Activated T-helper 1 cell treated with anti-CD3 and anti-CD28 coated beads, Interleukin-2, amount 50 U/mL, for 16 hours (primary cell): ENCODE results near the gene HHEX.

Source experiments
- DNase-seq, 2 donors: peaks; one replicate each; pipeline ENCODE4 v3.0.0-alpha.2; 2020; ENCODE audit warnings: low read depth in 1 of 2, low spot score in 1 of 2

HHEX gene

DNA sequence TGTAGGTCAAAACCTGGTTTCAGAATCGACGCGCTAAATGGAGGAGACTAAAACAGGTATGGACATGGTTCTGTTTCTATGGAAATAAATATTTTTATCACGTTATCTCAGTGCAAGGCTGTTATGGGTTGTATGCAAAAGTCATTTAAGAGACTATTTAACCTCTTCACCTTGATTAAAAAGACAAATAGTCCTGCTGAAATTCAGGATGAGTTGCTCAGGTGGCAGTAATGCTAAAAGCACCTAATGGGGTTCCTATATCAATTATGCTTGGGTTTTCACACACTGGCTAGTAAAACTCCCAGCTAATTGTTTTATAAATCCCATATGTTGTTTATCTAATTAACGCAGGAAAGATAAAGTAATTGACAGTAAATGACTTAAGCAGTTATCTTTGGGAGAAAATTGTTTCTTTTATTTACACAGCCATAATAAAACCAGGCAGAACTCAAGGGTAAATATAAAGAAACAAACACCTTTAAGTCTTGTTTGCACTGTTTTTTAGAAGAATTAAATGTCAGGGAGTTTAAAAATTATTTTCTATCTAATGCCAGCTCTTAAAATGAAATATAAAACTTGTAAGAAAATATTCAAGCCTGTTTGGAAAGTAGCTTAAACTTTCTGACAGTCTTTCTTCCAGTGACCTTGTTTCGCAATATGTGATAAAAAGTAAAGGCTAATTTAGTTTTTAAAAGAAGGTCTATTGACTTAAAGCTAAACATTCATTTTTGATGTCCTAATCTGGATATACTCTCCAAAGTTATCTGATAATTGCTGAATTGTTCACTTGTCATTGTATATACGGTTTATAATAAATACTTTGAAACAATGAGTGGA is 3.2 kb downstream of the HHEX start:
- no peak for DNase-seq

DNA sequence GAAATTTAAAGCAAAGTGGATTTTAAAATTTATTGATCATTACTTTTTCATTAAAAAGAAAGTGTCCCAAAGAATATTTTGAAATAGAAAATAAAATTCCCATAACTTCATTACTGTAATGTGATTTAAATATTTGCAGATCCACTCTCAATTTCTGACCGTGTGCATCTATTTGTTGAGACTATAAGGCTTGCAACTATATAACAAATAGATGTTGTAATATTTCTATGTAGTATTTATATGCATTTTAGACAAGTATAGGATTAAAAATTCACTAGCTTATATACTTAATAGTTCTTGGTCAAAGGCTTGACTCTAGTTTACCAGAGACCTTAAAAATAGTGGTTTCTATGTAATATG is 3.8 kb downstream of the HHEX start:
- DNase-seq = no peak

DNA sequence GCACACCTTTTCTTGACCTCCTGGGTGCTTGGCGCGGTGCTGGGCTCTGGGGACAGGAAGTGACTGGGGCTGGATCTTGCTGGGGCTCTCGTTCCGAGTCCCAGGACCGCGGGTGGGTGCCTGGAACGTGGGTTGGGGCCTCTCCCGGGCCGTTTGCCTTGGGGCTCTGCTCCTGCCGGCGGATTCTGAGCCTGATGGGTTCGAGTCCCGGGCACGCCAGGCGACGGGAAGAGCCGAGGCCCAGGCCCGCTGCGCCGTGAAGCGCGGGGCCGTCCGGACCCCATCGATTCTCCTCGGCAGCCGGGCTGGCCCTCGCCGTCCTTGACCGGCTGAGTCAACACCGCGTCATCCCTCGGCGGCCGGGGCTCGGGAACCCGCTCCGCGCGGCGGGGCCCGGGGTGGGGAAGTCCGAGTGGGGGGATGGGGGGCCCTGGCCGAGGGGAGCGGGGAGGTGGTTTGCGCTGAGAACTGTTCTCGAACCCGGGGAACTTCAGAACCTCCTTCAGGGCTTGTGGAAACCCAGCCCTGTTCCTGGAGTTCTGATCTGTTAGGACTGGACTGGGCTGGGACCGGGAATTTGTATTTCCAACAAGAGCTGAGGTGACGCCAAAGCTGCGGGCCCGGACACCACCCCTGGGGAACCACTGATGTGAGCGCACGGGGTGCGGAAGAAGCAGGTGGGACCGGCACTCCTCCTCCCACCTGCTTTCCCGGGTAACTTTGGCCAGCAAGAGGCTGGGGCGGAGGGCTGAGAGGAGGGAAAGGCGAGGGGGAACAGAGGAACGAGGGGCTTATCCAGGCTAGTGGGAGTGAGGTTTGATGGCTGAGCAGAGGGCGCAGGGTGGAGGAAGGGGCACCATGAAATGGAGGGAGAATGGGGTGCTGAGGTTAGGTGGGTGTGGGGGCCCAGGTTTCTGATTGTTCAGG is 6.2 kb downstream of the HHEX start:
- DNase-seq = no peak

DNA sequence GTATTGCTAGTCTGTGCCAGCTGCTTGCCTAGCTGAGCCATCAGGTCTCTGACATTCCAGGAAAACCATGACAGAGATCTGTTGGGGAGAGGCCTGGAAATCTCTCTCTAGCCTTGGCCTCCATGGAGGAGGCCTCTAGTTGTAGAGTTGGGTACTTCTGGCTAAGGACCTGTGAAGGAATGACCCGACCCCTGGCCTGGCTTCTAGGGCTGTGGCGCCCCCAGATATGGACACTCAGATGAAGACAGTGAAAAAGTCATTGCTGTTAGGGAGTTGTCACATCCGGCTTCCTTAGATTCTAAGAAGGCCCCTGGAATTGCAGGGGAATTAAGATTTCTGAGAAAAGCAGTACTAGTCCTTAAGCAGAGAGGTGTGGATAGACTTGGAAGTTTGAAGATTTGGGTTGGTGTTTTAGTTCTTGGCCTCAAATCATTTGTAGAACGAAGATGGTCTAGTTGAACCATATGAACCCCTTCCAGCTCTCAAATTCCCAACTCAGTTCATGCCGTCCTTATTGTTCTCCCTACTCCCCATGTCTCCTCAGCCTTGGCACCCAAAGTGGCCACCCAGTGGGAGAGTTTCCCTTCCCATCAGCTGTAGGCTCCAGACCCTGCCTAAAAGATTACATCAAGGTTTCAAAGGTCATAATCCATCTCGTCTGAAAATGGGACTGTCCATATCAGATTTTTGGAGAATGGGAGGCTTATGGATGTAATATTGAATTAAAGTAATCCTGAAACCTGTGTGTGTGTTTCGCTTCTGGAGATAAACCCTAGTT is 7.0 kb downstream of the HHEX start:
- no peak for DNase-seq

DNA sequence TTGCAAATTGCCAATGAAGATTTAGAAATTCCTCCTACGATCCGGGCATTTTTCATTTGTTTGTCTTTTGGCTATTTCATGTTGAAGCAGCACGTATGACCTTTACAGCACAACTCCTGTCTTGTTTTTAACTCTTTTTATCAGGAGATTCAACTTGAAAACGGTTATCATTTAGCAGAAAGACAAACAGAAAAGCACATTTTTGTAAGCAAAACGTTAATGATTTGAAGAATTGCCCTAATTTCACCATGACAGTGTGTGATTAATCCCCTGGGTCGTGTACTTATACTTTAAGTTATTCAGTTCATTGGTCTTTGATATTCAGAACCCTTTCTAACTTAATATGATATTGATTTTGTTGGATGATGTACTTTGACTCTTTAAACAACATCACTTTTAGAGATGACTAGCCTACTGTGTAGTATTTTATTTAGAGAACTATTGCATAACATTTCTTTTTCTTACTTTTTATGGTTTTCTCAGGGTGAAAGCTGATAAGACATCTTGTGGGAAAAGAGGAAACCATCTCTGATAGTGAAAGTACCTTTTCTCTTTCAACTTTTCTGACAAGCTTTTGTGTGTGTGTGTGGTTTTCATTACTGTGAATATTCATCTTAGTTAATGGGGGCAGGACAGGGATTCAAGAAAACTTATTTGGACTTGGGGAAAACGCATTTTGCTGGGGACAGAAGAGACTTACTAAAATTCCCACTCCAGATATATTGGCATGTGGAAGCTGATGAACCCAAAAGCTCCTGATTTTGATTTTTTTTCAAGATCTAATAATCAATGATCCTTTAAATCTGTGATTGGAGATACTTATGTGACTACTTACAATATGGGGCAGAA is 8.1 kb downstream of the HHEX start:
- DNase-seq = no peak

DNA sequence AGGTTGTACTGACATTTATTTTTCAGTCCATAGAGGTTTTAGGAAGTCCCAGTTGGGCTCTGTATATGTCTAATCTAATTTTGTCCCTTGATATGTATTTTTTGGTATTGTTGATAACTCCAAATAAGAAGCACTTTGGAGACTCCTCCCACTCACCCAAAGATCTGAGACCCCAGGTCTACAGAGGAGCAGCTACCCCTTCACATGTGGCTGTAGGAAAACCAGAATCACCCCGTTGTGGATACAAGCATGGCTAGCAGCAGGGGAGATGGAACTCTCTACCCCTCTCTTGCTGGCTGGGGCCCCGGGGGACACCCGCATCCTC is 9.4 kb downstream of the HHEX start:
- no peak for DNase-seq

DNA sequence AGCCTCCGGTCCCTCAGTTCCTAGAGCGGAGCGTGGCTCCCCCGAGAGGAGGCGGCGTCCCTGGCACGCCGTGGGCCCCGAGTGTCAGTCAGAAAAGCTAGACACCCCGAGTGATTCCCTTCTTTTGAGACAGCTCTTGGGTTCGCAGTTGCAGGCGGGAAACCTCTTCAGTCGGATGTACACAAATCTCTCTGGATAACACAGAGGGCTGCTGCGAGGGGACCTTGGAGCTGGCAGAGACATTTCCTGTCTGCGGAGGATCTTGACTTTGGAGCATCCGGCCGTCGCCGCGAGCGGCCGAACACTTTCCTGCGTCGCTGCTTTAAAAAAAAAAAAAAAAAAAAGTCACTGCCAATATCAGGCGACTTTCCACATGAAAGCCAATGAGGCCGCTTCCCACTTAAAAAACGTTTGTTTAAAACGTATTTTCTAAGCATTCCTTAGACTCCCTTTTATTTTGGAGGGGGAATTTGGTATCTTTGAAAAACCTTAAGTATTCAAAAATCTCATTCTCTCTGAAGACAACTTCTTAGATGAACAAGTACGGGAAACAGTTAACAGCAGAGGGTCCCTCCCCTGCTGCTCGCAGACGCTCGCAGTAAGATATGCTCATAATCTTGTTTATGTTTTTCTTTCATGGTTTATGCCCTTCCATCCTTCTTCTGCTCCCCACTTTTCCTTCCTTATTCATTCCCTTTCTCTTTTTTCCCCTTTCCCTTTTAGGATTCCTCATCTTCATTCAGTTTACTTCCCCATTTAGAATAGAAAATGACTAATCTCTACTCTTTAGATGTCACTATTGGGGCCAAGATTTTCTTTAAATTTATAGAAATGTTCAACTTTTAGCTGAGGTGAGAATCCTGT is 10.0 kb downstream of the HHEX start:
- no peak for DNase-seq

DNA sequence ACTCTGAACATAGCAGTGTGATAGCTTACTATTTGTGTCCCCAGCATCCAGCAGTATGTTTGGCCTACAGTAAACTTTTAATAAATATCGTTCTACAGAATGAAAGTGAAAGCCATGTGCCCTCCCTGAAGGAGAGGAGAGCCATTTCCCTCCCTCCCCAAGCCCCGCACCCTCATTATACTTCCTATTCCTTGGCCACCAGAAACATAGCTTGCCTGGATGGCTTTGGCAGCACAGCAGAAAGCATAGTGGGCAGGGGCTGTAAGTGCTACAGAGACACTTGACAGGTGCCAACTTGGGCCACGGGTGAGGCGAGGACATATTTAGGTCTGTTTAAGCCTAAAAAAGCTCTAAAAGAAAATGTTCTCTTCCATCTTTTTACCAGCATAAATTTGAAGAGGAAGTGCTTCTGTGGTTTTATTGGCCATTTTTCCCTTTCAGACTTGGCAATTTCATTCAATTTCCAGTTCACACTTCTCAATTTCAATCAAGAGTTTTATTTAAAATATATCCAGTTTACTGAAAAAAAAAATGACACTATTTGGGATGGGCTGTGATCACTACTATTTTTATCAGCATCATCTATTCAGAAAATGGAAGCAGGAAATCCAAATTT is 12.7 kb downstream of the HHEX start:
- DNase-seq = no peak

DNA sequence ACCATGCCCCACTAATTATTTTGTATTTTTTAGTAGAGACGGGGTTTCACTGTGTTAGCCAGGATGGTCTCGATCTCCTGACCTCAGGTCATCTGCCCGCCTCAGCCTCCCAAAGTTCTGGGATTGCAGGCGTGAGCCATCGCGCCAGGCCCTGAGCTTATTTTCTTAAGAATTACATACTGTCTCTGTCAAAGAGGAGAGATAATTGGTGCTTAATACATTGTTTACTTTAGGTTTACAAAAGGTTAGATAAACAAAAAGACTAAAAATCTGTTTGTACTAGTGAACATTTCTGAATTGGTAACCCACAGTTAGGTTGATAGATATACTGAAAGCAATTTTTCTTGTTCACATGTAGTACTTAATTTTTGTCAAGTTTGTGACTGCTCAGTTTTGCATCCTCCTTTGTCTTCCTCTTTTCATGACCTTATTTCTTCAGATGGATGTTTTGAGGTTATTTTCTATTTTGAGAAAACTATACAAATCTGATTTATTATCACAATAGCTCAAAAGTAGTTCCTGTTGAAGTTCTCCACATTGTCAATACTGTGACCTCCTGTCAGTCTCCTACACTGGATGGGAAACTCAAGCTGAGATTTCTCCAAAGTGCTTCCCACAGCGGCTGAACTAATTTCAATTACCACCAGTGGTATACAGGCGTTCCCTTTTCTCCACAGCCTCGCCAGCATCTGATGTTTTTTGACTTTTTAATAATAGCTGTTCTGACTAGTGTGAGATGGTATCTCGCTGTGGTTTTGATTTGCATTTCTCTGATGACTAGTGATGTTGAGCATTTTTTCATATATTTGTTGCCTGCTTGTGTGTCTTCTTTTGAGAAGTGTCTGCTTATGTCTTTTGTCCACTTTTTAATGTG is 22.5 kb downstream of the HHEX start:
- no peak for DNase-seq

DNA sequence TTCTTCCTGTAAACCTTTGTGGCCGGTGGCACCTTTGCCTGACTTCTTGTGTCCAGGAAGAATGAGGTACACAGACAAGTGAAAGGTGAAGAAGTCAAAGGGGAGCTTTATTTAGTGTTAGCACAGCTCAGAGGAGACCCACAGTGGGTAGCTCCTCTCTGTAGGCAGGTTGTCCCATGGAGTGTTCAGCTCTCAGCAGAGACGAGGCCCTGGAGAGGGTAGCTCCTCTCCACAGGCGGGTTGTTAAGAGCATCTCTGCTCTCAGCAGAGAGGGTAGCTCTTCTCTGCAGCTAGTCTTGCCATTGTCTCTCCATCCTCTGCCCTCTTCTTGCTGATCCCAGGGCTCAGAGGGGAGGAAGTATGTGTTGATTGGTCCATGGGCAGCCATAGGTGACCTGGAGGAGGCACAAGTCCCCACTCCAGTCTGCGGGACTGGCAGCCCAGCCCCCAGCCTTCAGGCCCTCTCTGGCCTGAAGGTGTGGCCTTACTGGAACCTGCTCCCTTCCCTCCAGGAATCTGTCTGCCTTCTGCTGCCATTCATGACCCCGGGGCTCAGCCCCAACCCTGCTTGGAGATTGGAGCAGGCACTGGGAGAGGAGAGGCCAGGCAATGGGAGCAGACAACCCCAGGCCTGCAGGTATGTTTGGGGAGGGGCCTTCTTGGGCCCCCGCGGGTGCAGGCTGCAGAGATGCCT is 24.5 kb downstream of the HHEX start:
- DNase-seq = no peak

DNA sequence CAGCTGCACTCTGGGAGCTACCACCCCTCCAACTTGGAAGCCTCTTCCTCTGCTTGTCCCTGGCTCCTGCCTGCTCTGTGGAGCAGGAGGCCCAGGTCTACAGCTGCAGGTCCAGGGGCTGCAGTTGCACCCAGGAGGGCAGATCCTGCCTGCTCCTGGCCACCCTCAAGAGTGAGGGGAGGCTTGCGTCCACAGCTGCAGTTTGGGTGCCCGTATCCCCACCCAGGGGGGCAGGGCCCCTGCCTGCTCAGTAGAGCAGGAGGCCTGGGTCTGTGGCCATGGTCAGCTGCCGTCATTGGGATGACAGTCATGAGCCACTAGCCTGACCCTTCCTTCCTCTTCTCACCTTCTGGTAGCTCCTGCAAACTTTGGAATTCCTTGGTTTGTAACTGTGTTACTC is 25.1 kb downstream of the HHEX start:
- no peak for DNase-seq

DNA sequence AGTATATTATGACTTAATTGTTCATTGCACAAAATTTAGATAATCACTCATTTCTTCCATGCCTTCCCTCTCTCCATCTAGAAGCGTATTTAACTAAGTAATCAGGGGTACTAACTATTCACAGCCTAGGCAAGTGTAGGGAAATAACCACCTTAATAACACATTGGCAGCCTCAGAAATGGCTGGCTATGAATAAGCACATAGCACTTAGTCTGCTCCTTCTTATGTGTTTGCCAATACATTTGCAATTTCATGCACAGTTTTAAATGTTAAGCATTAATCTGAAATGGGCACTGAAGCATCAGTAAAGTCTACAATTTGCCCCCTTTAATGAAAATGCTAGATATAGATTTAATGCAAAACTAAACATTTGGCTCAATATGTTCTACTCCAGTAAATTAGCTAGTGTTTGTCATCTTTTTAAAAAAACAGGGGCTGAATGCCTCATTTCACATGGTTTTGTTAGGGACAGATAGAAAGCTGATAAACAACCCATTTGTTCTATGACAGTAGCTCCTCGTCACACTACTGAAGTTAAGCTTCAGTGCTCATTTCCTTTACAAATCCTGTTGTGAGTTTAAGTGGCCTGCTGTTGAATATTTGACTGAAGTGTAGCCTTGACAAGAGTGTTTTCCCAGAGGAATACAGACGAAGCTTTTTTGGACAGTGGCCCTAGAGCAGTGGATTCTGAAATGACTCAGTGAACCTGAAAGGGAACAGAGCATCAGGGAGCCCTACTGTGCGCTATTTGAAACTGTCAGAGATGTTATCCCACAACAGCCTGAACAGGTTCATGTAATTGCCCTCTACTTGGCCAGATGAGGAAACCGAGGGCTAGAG is 30.5 kb downstream of the HHEX start:
- no peak for DNase-seq

DNA sequence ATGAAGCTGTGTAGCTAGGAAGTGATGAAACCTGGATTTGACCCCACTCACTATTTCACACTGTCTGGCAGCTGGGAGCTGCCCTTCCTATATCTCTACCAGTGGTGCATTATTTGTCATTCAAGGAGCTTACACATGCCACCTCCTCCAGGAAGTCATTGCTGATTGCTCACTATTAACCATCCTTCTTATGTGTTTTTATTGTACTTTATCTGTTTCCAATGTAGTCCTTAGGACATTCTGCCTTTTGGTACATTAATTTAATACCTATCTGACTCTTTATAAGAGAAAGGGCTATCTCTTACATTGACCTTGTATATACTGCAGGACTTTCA is 31.0 kb downstream of the HHEX start:
- no peak for DNase-seq

DNA sequence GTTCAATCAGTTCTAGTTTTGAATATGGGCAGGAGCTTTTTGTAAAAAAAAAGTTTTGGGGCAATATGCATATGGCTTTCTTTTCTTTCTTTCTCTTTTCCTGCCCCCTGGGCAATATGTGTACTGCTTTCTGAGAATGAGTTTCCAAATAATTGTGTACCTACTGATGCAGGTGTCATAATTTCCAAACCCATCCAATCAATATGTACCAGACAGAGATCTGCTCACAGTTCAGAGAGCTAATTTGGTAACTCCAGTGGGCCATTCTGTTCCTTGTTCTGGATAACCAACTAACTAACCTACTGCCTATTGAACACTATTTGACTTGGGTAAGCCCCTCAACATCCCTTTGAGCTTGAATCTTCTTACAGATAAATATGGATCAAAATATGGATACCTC is 32.6 kb downstream of the HHEX start:
- no peak for DNase-seq

DNA sequence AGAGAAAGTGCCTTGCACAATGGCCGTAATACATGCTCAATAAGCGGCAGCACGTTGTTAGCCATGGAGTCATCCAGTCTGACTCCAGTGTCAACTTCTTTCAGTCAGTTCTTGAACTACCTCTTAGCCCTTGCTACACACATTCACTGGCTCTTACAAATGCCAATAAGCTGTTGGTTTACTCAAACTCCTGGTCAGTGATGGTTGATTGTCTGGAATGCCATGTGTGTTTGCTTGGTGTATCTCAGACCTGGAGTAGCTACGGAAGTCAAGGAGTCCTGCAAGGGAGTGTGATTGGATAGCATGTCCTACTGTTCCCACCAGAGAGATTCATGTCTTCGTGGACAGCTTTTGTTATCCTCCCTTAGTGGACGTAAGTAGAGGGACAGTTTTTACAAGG is 37.4 kb downstream of the HHEX start:
- DNase-seq = no peak

DNA sequence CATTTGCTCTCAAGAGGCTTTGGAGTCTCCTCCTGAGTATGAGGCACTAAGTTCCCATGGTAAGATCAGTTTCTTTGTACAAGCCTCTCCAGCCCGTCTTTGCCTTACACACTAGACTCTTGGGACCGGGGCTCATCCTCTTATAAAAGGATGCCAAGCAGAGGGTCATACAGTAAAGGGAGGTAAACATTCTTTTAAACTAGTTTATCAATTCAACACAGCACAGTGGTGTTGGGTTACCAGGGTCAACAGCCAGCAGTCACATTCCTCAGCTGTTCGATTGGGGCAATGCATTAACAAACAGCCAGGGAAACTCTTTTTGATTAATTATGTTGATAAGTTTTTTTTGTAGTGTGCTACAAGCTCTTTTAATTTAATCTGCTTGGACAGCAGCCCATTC is 37.8 kb downstream of the HHEX start:
- DNase-seq = no peak

DNA sequence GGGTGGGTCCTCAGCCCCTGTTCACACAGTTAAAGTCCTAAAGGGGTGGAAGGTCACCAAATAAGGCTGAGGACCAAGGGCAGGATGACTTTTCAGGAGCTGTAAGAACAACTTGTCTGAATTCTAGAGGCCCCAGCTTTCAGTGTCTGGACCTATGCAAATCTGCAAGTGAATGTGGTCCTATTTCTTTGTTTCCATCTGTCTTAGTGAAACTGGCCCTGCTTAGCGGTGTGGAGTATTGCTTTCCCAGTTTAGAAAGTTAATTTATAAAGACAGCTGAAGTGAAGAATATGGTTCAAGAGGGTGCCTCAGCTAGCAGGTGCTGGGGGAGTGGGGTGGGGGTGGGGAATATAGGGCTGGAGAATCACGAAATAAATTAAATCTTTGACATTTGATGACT is 40.1 kb downstream of the HHEX start:
- DNase-seq = no peak
